IPS-15b (cell line): ENCODE data around the gene PRND.
A peak's percentile ranks its signal among the peaks of the same experiment; 100 is the strongest.

Experiments
- H3K27me3 ChIP-seq: one replicate; pipeline ENCODE4 v1.6.1; 2013; ENCODE audit warnings: low read length; ENCODE audit not compliant: control insufficient read depth, insufficient read depth
- H3K36me3 ChIP-seq: one replicate; pipeline ENCODE4 v1.6.1; 2013; ENCODE audit warnings: low read length; ENCODE audit not compliant: control insufficient read depth, insufficient read depth
- H3K4me1 ChIP-seq: one replicate; pipeline ENCODE4 v1.6.1; 2013; ENCODE audit warnings: mild to moderate bottlenecking, low read length; ENCODE audit not compliant: control insufficient read depth, insufficient read depth
- H3K4me3 ChIP-seq: one replicate; pipeline ENCODE4 v1.5.1; 2013; ENCODE audit warnings: low read depth, low read length
- H3K9ac ChIP-seq: one replicate; pipeline ENCODE4 v1.6.1; 2013; ENCODE audit warnings: low read depth, mild to moderate bottlenecking, low read length
- H3K9me3 ChIP-seq: one replicate; pipeline ENCODE4 v1.6.1; 2013; ENCODE audit warnings: mild to moderate bottlenecking, low read length; ENCODE audit not compliant: control insufficient read depth, insufficient read depth

The PRND gene, protein sequence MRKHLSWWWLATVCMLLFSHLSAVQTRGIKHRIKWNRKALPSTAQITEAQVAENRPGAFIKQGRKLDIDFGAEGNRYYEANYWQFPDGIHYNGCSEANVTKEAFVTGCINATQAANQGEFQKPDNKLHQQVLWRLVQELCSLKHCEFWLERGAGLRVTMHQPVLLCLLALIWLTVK

DNA sequence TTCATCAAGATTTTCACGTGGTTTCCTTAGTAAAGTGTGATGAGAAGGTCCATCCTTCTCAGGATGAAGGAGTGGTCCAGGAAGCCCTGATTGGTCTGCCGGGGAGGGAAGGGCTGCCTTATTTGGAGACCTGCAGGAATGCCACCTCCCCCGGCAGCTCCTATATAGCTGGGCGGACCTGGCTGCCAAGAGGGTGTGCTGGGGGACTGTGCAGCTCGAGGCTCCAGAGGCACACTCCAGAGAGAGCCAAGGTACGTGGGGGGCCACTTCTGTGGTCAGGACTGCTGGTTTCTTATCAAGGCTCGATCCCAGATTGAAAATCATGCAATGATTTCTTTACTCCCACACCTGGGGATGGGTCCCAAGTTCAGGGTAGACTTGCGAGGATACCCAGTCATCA, at the start of gene PRND:
TSS of gene PRND (plus strand) at position 191 of the 400 bp plus-strand sequence. CDS start 2,643 bp downstream, outside the sequence.
- Histone ChIP-seq H3K4me3 (no peak within 1 kb of the TSS), H3K9ac (no peak within 1 kb of the TSS), H3K27me3 (peaks cover 2% of the 10 kb centered on the region), H3K9me3 (no peaks in the 10 kb centered on the region), H3K36me3 (no peaks in the 10 kb centered on the region), H3K4me1 (peaks cover 5% of the 10 kb centered on the region)

DNA sequence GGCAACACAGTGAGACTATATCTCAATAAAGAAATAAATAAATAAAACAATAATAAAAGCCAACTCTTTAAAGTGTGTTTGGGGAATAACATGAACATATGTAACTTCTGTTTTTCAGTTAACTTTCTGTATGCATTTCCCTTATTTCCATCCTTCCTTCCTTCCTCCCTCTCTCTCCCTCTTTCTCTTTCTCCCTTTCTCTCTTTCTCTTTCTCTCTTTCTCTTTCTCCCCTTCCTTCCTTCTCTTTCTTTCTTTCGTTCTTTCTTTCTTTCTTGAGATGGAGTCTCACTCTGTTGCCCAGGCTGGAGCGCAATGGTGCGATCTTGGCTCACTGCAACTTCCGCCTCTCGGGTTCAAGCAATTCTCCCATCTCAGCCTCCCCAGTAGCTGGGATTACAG, 48.8 kb upstream of the PRND start:
- Histone ChIP-seq H3K27me3 (no peaks in the 10 kb centered on the region), H3K4me3 (no peak overlapping the region), H3K9me3 (no peaks in the 10 kb centered on the region), H3K4me1 (peaks cover 2% of the 10 kb centered on the region), H3K36me3 (no peaks in the 10 kb centered on the region), H3K9ac (no peak overlapping the region)

DNA sequence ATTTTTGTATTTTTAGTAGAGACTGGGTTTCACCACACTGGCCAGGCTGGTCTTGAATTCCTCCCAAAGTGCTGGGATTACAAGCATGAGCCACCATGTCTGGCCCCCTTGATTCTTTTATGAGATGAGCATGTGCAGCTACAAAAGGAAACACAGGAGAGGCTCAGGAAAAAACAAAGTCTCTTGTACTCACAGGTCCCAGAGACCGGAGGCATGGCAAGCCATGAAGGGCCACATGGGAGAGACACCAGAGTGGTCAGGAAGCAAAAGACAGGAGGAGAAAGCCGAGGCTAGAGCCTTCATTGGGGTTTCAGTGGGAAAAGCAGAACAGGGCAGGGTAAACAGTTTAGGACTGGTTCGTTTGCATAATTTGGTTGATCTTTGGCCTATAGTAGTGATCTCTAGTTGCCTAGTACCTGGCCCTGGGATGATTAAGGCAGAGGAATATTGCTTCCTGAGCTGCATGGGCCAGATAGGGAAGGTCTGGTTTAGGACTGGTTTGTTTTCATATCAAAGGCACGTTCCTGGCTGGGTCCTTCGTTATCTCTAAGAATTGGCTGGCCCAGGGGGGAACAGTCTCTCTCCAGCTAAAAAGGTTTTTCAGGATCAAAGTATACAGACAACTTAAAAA, 48.2 kb upstream of the PRND start:
- Histone ChIP-seq H3K9me3 (no peaks in the 10 kb centered on the region), H3K4me3 (no peak overlapping the region), H3K27me3 (no peaks in the 10 kb centered on the region), H3K36me3 (no peaks in the 10 kb centered on the region), H3K4me1 (peaks cover 2% of the 10 kb centered on the region), H3K9ac (no peak overlapping the region)

DNA sequence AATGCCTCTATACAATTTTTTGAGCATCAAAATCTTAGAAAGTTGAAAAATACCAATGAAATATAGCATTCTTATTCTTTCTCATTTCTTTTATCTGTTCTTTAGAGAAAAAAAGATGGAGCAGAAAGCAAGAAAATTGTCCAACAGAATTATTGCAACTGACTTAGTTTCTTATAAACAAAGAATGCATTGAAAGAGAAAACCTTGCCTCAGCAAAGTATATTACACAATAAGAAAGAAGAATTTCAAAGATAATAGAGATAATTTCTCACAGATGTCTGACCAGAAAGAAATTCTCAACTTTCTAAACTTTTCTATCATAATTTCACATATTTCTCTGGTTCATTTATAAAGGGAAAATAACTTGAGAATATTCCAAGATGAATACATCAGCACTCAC, 47.0 kb upstream of the PRND start:
- Histone ChIP-seq H3K4me3 (no peak overlapping the region), H3K9ac (no peak overlapping the region), H3K27me3 (no peaks in the 10 kb centered on the region), H3K36me3 (no peaks in the 10 kb centered on the region), H3K4me1 (peaks cover 2% of the 10 kb centered on the region), H3K9me3 (no peaks in the 10 kb centered on the region)

DNA sequence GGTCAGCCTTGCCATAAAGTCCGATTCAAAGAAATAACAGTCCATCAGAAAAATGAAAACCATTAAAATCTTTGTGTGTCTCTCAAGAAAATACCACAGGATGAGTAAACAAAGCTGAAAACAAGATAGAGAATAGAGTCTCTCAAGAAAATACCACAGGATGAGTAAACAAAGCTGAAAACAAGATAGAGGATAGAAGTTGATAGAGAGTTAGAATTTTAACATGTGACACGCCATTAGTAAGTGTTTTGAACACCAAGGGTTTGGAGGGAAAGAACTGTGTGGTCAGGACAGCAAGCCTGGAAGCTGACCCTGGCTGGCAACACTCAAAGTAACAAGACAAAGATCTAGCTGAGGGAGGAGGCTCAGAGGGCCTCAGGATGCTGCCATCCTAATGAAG, 43.9 kb upstream of the PRND start:
- H3K9ac ChIP-seq: no peak overlapping the region
- no peaks in the 10 kb centered on the region for H3K27me3 ChIP-seq
- H3K9me3 ChIP-seq: no peaks in the 10 kb centered on the region
- no peaks in the 10 kb centered on the region for H3K36me3 ChIP-seq
- peaks cover 5% of the 10 kb centered on the region for H3K4me1 ChIP-seq
- no peak overlapping the region for H3K4me3 ChIP-seq

DNA sequence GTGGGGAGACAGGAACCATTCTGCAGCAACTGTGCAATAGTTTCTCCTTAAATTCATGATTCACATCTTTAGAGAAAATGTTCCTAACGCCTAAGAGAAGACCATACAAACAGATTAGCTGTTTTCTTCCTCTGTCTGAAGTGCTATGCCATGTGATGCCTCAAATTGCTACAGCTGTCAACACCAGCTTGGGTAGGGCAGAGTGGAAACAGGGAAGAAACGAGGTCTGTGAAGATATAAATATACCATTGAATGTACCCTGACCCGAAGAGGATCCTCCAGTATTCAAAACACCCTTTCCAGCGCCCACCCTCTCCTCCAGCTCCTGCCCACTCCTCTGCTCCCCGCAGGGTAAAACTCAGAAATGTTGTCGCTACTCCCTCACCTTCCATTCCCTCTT, 40.3 kb upstream of the PRND start:
- H3K27me3 ChIP-seq: peaks cover 6% of the 10 kb centered on the region
- H3K4me3 ChIP-seq: no peak overlapping the region
- no peaks in the 10 kb centered on the region for H3K36me3 ChIP-seq
- peaks cover 10% of the 10 kb centered on the region for H3K4me1 ChIP-seq
- no peak overlapping the region for H3K9ac ChIP-seq
- no peaks in the 10 kb centered on the region for H3K9me3 ChIP-seq

DNA sequence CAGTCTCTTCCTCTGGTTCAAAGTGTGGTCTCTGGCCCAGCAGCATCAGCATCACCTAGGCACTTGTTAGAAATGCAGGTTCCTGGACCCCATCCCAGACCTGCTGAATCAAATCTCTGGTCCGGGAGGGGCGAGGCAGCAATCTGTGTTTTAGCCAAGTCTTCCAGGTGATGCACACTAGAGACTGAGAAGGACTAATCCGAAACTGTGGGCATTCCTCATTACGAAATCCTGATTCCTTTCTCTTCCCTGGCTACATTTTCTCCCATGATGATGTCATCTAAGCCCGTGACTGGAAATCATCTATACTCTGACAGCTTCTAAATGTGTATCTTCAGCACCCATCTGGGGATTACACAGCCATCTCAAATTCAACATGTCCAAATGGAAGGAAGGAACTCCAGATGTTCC, 39.7 kb upstream of the PRND start:
- Histone ChIP-seq H3K4me3 (no peak overlapping the region), H3K27me3 (peaks cover 6% of the 10 kb centered on the region), H3K9me3 (no peaks in the 10 kb centered on the region), H3K36me3 (no peaks in the 10 kb centered on the region), H3K4me1 (peaks cover 10% of the 10 kb centered on the region), H3K9ac (no peak overlapping the region)

DNA sequence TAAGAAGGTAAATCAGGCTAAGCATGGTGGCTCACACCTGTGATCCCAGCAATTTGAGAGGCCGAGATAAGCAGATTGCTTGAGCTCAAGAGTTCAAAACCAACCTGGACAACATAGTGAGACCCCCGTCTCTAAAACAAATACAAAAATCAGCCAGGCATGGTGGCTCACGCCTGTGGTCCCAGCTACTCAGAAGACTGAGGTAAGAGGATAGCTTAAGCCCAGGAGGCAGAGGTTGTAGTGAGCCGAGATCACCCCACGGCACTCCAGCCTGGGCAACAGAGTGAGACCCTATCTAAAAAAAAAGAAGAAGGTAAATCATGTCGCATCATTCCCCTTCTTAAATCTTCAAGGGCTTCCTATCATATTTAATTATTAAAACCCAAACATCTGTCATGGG, 39.0 kb upstream of the PRND start:
- Histone ChIP-seq H3K9ac (no peak overlapping the region), H3K9me3 (no peaks in the 10 kb centered on the region), H3K4me3 (no peak overlapping the region), H3K4me1 (peaks cover 13% of the 10 kb centered on the region), H3K27me3 (peaks cover 6% of the 10 kb centered on the region), H3K36me3 (no peaks in the 10 kb centered on the region)

DNA sequence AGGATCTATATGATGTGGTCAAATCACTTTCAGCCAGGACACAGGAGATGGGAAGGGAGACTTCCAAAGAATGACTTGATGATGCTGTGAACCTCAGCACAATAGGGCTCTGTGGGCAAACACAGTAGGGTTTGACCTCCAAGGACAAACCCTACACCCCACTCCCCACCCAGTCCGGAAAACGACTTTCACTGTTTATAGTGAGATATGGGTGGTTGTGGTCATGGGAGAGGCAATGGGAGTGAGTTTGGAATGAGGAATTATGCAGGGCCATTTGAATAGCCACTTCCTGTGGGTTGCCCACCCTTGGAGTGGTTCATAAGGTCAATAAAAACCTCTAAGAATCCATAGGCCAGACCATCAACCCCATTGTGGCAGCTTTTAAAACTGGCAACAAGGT, 38.4 kb upstream of the PRND start:
- Histone ChIP-seq H3K36me3 (no peaks in the 10 kb centered on the region), H3K9me3 (no peaks in the 10 kb centered on the region), H3K9ac (no peak overlapping the region), H3K4me3 (no peak overlapping the region), H3K4me1 (peaks cover 14% of the 10 kb centered on the region), H3K27me3 (peaks cover 6% of the 10 kb centered on the region)

DNA sequence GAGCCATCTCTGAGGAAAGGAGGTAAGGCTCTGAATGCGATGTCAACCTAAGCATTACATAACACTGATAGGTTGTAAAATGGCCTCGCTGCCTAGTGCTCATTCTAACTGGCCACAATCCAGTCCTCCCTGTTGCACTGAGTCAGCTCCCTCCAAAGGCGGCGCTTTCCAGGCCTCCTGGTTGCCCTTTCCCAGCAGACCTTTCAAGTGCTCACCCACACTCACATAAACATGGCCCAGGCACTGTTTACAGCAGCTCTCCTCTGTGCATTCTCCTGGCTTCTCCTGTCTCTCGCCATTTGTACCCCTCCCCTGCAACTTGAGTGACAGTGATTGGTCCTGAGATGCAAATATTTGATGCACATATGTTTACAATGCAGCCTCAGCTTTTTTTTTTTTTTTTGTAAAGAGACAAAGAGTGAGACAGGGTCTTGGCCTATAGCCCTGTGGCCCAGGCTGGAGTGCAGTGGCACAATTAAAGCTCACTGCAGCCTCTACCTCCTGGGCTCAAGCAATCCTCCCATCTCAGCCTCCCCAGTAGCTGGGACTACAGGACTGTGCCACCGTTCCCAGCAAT, 36.8 kb upstream of the PRND start:
- Histone ChIP-seq H3K4me1 (peaks cover 12% of the 10 kb centered on the region), H3K27me3 (peaks cover 6% of the 10 kb centered on the region), H3K9ac (no peak overlapping the region), H3K4me3 (no peak overlapping the region), H3K36me3 (no peaks in the 10 kb centered on the region), H3K9me3 (no peaks in the 10 kb centered on the region)

DNA sequence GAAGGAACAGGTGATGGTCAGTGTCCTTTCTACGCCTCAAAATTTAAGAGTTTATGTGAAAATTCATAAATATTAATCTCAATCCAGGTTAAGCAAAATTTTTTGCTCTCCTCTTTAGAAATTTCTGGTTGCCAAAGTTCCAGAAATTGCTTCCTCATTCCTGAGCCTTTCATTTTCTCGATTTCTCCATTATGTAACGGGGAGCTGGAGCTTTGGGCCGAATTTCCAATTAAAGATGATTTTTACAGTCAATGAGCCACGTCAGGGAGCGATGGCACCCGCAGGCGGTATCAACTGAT, 35.8 kb upstream of the PRND start:
- no peaks in the 10 kb centered on the region for H3K36me3 ChIP-seq
- peaks cover 8% of the 10 kb centered on the region for H3K4me1 ChIP-seq
- H3K9me3 ChIP-seq: no peaks in the 10 kb centered on the region
- peaks cover 6% of the 10 kb centered on the region for H3K27me3 ChIP-seq
- peak overlapping the region; percentile 60 for H3K9ac ChIP-seq
- H3K4me3 ChIP-seq: peak overlapping the region; percentile 56

DNA sequence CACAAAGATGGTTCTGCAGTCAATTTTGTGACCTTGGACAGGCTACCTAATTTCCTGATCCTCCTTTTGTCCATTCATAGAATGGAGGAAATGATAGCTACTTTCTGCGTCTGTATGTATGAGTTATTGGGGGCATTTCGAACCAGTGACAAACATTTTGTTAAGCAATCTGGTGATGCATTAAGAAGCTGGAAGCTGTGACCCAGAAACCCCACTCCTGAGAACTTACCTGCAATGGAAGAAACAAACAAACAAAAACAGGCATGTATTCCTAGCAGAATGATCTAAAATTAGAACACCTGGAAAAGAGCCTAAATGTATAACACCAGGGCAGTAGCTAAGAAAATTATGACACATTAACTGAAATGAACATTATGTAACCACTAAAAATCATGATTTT, 33.4 kb upstream of the PRND start:
- Histone ChIP-seq H3K27me3 (peaks cover 6% of the 10 kb centered on the region), H3K4me1 (peaks cover 8% of the 10 kb centered on the region), H3K36me3 (no peaks in the 10 kb centered on the region), H3K9ac (no peak overlapping the region), H3K4me3 (no peak overlapping the region), H3K9me3 (no peaks in the 10 kb centered on the region)
